BJ (cell line): ENCODE data around the gene SYPL1. TPM values are rescaled to one million over a fixed set of nuclear protein-coding genes. Genes with fewer than 3 reads are reported as not detected.

Experiments used
- CTCF ChIA-PET: fragments of 350-600 bp; formaldehyde crosslinking; extraction: SDS; loops from one replicate; lab custom pipeline; 2021; ENCODE audit warnings: antibody characterized with exemption, inconsistent platforms; lab: Yijun Ruan, JAX
- POLR2A ChIA-PET: fragments of 300-600 bp; sonication (Branson Sonifier 250); formaldehyde crosslinking; extraction: SDS; loops from one replicate; lab custom pipeline; 2021; ENCODE audit warnings: antibody characterized with exemption; lab: Charles Lee
- DNase-seq: peaks from one replicate; pipeline ENCODE4 v3.0.0-alpha.2; 2011; ENCODE audit warnings: low read depth
- H3K27me3 ChIP-seq: 2 replicates; pipeline ENCODE4 v1.6.0; 2011; ENCODE audit warnings: low read length; ENCODE audit not compliant: control insufficient read depth, insufficient read depth
- H3K36me3 ChIP-seq: 2 replicates; pipeline ENCODE4 v1.5.1; 2011; ENCODE audit warnings: low read length; ENCODE audit not compliant: control insufficient read depth, insufficient read depth
- H3K4me3 ChIP-seq: 2 replicates; pipeline ENCODE4 v1.5.1; 2011; ENCODE audit warnings: low read depth, mild to moderate bottlenecking, control low read depth, low read length
- CTCF ChIP-seq: IDR thresholded peaks from 2 replicates; pipeline ENCODE4 v1.5.1; 2011; ENCODE audit warnings: low read depth, mild to moderate bottlenecking, control low read depth, inconsistent platforms, low read length, moderate library complexity; ENCODE audit not compliant: insufficient read depth
- polyA plus RNA-seq: library from polyadenylated mRNA; depleted of rRNA; stranded (reverse); fragments of >200 nt; gene quantifications from 2 replicates; pipeline ENCODE4 v1.2.3, GENCODE V29; 2011; rRNA removed

SYPL1 gene
- polyA plus RNA-seq, 1 experiment = 39.9 TPM

- Histone ChIP-seq H3K36me3 (no peaks in the 10 kb centered on the region), H3K27me3 (peaks cover 6% of the 10 kb centered on the region), H3K4me3 (no peak overlapping the region)
- peak; percentile 62 for TF ChIP-seq CTCF
- DNase-seq = no peak
- CTCF ChIA-PET = interaction anchor here (0.8 to 11.0 kb wide), 13 partner anchors 9 to 391 kb away, joined by 3 to 128 read pairs (median 8); no protein-coding TSS in a partner anchor
- POLR2A ChIA-PET = no interaction called here
Measured at GRCh38 chr7:106041140-106041717, 70.9 kb downstream of the SYPL1 start.

Other genes with a start within 250 kb of the SYPL1 start
- gene ATXN7L1, start 235.7 kb downstream of the SYPL1 start, polyA plus RNA-seq = 2.7 and 4.6 TPM in 2 replicates
- gene CDHR3, start 149.0 kb downstream of the SYPL1 start, polyA plus RNA-seq = 2.9 and 3.1 TPM in 2 replicates
- gene NAMPT, start 172.7 kb upstream of the SYPL1 start, polyA plus RNA-seq = 29.9 and 45.2 TPM in 2 replicates